ENCODE data around the gene UBALD1.
"Not testable (repeated sequence)": the region's sequence is repeated elsewhere in the genome, so short reads cannot be mapped to it uniquely, and the experiment has no call there.

GRCh38 chr16:4573926-4574325, 40.8 kb downstream of the UBALD1 start:
- not testable (repeated sequence) for TF ChIP-seq CTCF (IDR thresholded peaks at IDR 0.05; ENCODE audit: low read depth, low read length, poor library complexity, severe bottlenecking); EZH2phosphoT487 (IDR thresholded peaks at IDR 0.05; ENCODE audit: borderline replicate concordance, low read length)
